Astrocyte (in vitro differentiated cells and primary cell): Measurements from ENCODE around the gene TCF3.

Experiments
- EZH2 ChIP-seq: IDR thresholded peaks from 2 replicates; pipeline ENCODE4 v1.6.1; 2012; ENCODE audit warnings: mild to moderate bottlenecking, low read length, inconsistent platforms; ENCODE audit not compliant: insufficient read depth
- TF ChIP-seq, protein P1 (sequence below): IDR thresholded peaks from 2 replicates; pipeline ENCODE4 v1.5.1; 2011; ENCODE audit warnings: low read depth, mild to moderate bottlenecking, inconsistent platforms, low read length, moderate library complexity; ENCODE audit not compliant: insufficient read depth

DNA sequence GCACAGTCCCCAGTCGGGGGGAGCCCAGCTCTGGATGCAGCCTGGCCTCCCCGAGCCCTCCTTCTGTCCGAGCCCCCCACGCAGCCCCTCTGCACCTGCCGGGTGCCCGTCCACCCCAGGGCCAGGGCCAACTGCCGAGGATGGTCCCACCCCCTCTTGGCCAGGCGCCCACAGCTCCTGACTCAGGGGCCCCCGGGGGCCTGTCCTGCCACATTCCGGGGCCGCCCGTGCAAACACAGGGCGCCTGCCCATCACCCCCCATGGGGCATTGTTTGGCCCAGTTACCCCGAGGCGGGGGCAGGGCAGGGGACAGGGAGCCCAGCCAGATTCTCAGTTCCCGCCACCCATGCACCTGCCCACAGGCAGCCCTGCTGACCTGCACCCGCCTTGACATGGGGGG, 5.3 kb upstream of the TCF3 start:
- TF ChIP-seq, protein P1, sequence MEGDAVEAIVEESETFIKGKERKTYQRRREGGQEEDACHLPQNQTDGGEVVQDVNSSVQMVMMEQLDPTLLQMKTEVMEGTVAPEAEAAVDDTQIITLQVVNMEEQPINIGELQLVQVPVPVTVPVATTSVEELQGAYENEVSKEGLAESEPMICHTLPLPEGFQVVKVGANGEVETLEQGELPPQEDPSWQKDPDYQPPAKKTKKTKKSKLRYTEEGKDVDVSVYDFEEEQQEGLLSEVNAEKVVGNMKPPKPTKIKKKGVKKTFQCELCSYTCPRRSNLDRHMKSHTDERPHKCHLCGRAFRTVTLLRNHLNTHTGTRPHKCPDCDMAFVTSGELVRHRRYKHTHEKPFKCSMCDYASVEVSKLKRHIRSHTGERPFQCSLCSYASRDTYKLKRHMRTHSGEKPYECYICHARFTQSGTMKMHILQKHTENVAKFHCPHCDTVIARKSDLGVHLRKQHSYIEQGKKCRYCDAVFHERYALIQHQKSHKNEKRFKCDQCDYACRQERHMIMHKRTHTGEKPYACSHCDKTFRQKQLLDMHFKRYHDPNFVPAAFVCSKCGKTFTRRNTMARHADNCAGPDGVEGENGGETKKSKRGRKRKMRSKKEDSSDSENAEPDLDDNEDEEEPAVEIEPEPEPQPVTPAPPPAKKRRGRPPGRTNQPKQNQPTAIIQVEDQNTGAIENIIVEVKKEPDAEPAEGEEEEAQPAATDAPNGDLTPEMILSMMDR = no peak
- no peak for TF ChIP-seq EZH2
